ENCODE measurements around the gene TRNAU1AP.
"Not testable (repeated sequence)": the region's sequence is repeated elsewhere in the genome, so short reads cannot be mapped to it uniquely, and the experiment has no call there.

The TRNAU1AP gene

DNA sequence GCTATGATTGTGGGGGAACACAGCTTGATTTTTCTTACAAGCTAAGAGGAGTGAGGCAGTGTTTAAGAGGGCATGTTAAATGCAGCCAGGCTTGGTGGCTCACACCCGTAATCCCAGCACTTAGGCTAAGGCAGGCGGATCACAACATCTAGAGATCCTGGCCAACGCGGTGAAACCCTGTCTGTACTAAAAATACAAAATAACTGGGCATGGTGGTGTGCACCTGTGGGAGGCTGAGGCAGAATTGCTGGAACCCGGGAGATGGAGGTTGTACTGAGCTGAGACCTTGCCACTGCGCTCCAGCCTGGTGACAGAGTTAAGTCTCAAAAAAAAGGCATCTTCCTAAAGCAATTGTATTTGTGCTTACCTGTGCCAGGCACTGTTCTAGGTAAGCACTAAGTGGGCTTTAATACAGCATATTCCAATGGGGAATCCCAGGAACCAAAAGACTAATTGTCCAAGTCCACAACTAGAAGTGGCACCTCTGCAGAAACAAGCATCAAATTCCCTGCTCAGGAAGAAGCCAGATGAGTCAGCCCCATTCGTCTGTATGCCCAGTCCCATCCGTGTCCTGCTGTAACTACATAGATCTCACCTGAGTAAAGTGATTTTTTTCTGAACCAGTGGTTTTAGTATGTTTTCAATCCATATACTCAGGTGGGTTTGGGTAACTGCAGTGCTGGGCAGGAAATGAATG lies 42.5 kb upstream of the TRNAU1AP start (continued):
- TF ChIP-seq, protein P1, sequence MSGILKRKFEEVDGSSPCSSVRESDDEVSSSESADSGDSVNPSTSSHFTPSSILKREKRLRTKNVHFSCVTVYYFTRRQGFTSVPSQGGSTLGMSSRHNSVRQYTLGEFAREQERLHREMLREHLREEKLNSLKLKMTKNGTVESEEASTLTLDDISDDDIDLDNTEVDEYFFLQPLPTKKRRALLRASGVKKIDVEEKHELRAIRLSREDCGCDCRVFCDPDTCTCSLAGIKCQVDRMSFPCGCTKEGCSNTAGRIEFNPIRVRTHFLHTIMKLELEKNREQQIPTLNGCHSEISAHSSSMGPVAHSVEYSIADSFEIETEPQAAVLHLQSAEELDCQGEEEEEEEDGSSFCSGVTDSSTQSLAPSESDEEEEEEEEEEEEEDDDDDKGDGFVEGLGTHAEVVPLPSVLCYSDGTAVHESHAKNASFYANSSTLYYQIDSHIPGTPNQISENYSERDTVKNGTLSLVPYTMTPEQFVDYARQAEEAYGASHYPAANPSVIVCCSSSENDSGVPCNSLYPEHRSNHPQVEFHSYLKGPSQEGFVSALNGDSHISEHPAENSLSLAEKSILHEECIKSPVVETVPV (CRISPR knock-in tag; IDR thresholded peaks at IDR 0.05), result peak; percentile 60; the same call in 1 of the 2 replicates
- TF ChIP-seq TOX (CRISPR knock-in tag; IDR thresholded peaks at IDR 0.05; ENCODE audit: borderline replicate concordance) (peak; percentile 79), ZFP3 (CRISPR knock-in tag; IDR thresholded peaks at IDR 0.05) (peak; percentile 29; the same call in 1 of the 2 replicates), TCF4 (CRISPR knock-in tag; IDR thresholded peaks at IDR 0.05; ENCODE audit: borderline replicate concordance) (peak; percentile 9; the same call in 1 of the 2 replicates), SNAI2 (CRISPR knock-in tag; IDR thresholded peaks at IDR 0.05) (0 out of 2 replicates have a peak, but pooled peaks have one; percentile 10), ZNF8 (CRISPR knock-in tag; IDR thresholded peaks at IDR 0.05) (peak; percentile 31; the same call in 1 of the 2 replicates)
- TF ChIP-seq, protein P2, sequence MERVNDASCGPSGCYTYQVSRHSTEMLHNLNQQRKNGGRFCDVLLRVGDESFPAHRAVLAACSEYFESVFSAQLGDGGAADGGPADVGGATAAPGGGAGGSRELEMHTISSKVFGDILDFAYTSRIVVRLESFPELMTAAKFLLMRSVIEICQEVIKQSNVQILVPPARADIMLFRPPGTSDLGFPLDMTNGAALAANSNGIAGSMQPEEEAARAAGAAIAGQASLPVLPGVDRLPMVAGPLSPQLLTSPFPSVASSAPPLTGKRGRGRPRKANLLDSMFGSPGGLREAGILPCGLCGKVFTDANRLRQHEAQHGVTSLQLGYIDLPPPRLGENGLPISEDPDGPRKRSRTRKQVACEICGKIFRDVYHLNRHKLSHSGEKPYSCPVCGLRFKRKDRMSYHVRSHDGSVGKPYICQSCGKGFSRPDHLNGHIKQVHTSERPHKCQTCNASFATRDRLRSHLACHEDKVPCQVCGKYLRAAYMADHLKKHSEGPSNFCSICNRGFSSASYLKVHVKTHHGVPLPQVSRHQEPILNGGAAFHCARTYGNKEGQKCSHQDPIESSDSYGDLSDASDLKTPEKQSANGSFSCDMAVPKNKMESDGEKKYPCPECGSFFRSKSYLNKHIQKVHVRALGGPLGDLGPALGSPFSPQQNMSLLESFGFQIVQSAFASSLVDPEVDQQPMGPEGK (CRISPR knock-in tag; IDR thresholded peaks at IDR 0.05; ENCODE audit: borderline replicate concordance), result peak; percentile 1; the same call in 1 of the 2 replicates

DNA sequence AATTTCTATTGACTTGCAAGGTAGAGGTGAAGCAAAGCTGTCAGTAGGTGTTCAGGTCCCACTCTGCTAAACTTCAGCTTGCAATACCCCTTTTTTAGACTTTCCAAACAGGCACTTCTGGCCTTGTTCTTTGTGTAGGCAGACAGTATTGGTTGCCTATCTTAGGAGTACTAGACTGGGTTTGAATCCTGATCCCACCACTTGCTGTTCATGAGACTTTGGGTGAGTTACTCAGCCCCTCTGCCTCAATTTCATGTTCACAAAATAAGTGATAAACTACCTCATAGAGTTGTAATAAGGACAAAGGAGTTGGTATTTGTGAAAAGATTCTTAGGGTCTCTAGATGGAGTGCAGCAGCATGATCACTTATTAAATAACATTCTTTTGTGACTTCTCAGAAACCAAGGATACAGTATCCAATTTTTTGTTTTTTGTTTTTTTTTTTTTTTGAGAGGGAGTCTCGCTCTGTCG lies 41.9 kb upstream of the TRNAU1AP start:
- TF ChIP-seq ZFP3 (CRISPR knock-in tag; IDR thresholded peaks at IDR 0.05), result no peak
- TF ChIP-seq ZFP30 (CRISPR knock-in tag; IDR thresholded peaks at IDR 0.05), result no peak
- 0 out of 2 replicates have a peak, but pooled peaks have one; percentile 7 for TF ChIP-seq RARB (CRISPR knock-in tag; IDR thresholded peaks at IDR 0.05)
- TF ChIP-seq ZNF8 (CRISPR knock-in tag; IDR thresholded peaks at IDR 0.05), result no peak; the same call in 1 of the 2 replicates
- peak; percentile 73; the same call in 1 of the 2 replicates for TF ChIP-seq GLIS3 (CRISPR knock-in tag; IDR thresholded peaks at IDR 0.05)
- 0 out of 2 replicates have a peak, but pooled peaks have one; percentile 79 for TF ChIP-seq ESRRG (CRISPR knock-in tag; IDR thresholded peaks at IDR 0.05)
- TF ChIP-seq, protein P2 (CRISPR knock-in tag; IDR thresholded peaks at IDR 0.05; ENCODE audit: borderline replicate concordance), result peak; percentile 65; the same call in 1 of the 2 replicates
- TF ChIP-seq, protein P1 (CRISPR knock-in tag; IDR thresholded peaks at IDR 0.05), result 0 out of 2 replicates have a peak, but pooled peaks have one; percentile 42
- no peak for TF ChIP-seq ZC3H10 (CRISPR knock-in tag; IDR thresholded peaks at IDR 0.05)
- ATAC-seq, result no peak; the same call in 2 of the 3 replicates

DNA sequence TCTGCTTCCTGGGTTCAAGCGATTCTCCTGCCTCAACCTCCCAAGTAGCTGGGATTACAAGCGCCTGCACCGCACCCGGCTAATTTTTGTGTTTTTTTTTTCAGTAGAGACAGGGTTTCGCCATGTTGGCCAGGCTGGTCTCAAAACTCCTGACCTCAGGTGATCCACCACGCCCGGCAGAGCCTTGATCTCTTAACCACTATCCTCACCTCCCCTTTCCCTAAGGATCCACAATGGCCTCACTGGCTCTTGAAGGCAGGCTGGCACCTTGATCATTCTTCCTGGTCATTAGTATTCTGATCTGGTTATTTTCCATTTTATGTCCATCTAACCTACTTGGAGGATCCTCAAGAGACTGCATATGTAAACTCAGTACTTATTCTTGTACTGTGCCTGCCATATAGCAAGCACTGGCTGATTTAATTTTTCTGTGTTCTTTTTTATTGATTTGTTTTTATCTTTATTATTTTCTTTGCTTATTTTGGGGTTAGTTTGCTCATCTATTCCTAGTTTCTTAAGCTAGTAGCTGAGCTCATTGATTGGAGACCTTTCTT lies 40.8 kb upstream of the TRNAU1AP start:
- ATAC-seq, result no peak; the same call in 2 of the 3 replicates
- TF ChIP-seq ZFP30 (CRISPR knock-in tag; IDR thresholded peaks at IDR 0.05) (no peak), CSDC2 (CRISPR knock-in tag; IDR thresholded peaks at IDR 0.05) (no peak), OSR1 (CRISPR knock-in tag; IDR thresholded peaks at IDR 0.05) (no peak), ESRRG (CRISPR knock-in tag; IDR thresholded peaks at IDR 0.05) (no peak), RARB (CRISPR knock-in tag; IDR thresholded peaks at IDR 0.05) (no peak), BACH2 (CRISPR knock-in tag; IDR thresholded peaks at IDR 0.05; ENCODE audit: borderline replicate concordance) (no peak), SNAI2 (CRISPR knock-in tag; IDR thresholded peaks at IDR 0.05) (no peak), ZNF8 (CRISPR knock-in tag; IDR thresholded peaks at IDR 0.05) (no peak), ZFP3 (CRISPR knock-in tag; IDR thresholded peaks at IDR 0.05) (no peak)
- TF ChIP-seq, protein P2 (CRISPR knock-in tag; IDR thresholded peaks at IDR 0.05; ENCODE audit: borderline replicate concordance), result no peak

DNA sequence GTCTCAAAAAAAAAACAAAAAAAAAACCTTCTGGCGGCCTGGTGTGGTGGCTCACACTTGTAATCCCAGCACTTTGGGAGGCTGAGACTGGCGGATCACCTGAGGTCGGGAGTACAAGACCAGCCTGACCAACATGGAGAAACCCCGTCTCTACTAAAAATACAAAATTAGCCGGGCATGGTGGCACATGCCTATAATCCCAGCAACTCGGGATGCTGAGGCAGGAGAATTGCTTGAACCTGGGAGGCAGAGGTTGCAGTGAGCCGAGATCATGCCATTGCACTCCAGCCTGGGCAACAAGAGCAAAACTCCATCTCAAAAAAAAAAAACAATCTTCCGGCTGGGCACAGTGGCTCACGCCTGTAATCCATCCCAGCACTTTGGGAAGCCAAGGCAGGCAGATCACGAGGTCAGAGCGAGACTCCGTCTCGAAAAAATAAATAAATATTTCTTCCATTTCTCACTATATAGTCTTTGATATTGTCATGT lies 38.4 kb upstream of the TRNAU1AP start:
- ATAC-seq, result not testable (repeated sequence)
